Caco-2 (cell line): Measurements from ENCODE around the gene CFAP61. TPM values are rescaled to one million over a fixed set of nuclear protein-coding genes. Genes with fewer than 3 reads are reported as not detected.

Experiments
- BruUV-seq: library from RNA; stranded (reverse); fragments of 400-500 nt; replicated peaks from 2 replicates; lab custom pipeline; 2021; lab: Mats Ljungman, UMichigan
- CTCF ChIA-PET: fragments of 300-600 bp; sonication (Branson Sonifier 250); formaldehyde crosslinking; loops from one replicate; lab custom pipeline; 2022; ENCODE audit warnings: antibody characterized with exemption; lab: Charles Lee
- POLR2A ChIA-PET: fragments of 300-600 bp; sonication (Branson Sonifier 250); formaldehyde crosslinking; loops from one replicate; lab custom pipeline; 2022; ENCODE audit warnings: antibody characterized with exemption; lab: Charles Lee
- DNase-seq, 2 experiments: peaks; one replicate each; pipeline versions ENCODE4 v3.0.0 to v3.0.0-alpha.2; 2020 to 2022
- H3K27me3 ChIP-seq: replicated peaks from 2 replicates; pipeline ENCODE4 v1.6.0; 2011; ENCODE audit warnings: low read length; ENCODE audit not compliant: control insufficient read depth, insufficient read depth
- H3K36me3 ChIP-seq: 2 replicates; pipeline ENCODE4 v1.5.1; 2011; ENCODE audit warnings: low read length; ENCODE audit not compliant: control insufficient read depth, insufficient read depth
- H3K4me1 ChIP-seq: fragments of 250-450 bp; sonication (Bioruptor Pico); 2 replicates; pipeline ENCODE4 v1.5.1; 2020; ENCODE audit warnings: mild to moderate bottlenecking
- H3K4me3 ChIP-seq: 2 replicates; pipeline ENCODE4 v1.5.1; 2011; ENCODE audit warnings: low read depth, mild to moderate bottlenecking, control low read depth, low read length
- H3K9me3 ChIP-seq: fragments of 250-450 bp; sonication (Bioruptor Pico); 2 replicates; pipeline ENCODE4 v1.5.1; 2020; ENCODE audit warnings: mild to moderate bottlenecking, moderate library complexity
- H3K27ac Mint-ChIP-seq: one replicate; pipeline ENCODE4 v1.8.0; 2022; ENCODE audit warnings: mixed read lengths; ENCODE audit not compliant: unreplicated experiment
- H3K27me3 Mint-ChIP-seq: one replicate; pipeline ENCODE4 v1.8.0; 2022; ENCODE audit warnings: mixed read lengths; ENCODE audit not compliant: insufficient read depth, unreplicated experiment
- H3K36me3 Mint-ChIP-seq: one replicate; pipeline ENCODE4 v1.8.0; 2022; ENCODE audit warnings: mild to moderate bottlenecking, mixed read lengths; ENCODE audit not compliant: insufficient read depth, unreplicated experiment
- H3K4me1 Mint-ChIP-seq: one replicate; pipeline ENCODE4 v1.8.0; 2022; ENCODE audit warnings: low read depth, mixed read lengths; ENCODE audit not compliant: unreplicated experiment
- H3K4me3 Mint-ChIP-seq: one replicate; pipeline ENCODE4 v1.8.0; 2022; ENCODE audit warnings: mild to moderate bottlenecking, moderate library complexity, mixed read lengths; ENCODE audit not compliant: unreplicated experiment
- H3K9me3 Mint-ChIP-seq: one replicate; pipeline ENCODE4 v1.8.0; 2022; ENCODE audit warnings: mixed read lengths; ENCODE audit not compliant: unreplicated experiment
- intact Hi-C: fragments of 100-400 bp; cut with micrococcal nuclease; formaldehyde crosslinking; loops from one replicate; pipeline ENCODE4 v1.10.0; 2022; ENCODE audit not compliant: unreplicated experiment
- total RNA-seq: library from RNA; stranded (reverse); gene quantifications from 2 replicates; pipeline ENCODE4 v1.2.3, GENCODE V29; 2022
- TF ChIP-seq, protein P1 (sequence below), 2 experiments: fragments of 200-600 bp in 1 of 2; IDR thresholded peaks; 1 replicate in 1 of 2; 2 replicates in 1 of 2; pipeline versions ENCODE4 v1.5.1 to v1.8.0; 2011 to 2022; ENCODE audit warnings: antibody characterized with exemption in 1 of 2, control low read depth in 1 of 2, inconsistent platforms in 1 of 2, low read depth in 1 of 2, low read length in 1 of 2, mild to moderate bottlenecking in 1 of 2, moderate library complexity in 1 of 2; ENCODE audit not compliant: insufficient read depth in 1 of 2, severe bottlenecking in 1 of 2, unreplicated experiment in 1 of 2

The CFAP61 gene
- total RNA-seq, 1 experiment from 2014 or later, result not detected

DNA sequence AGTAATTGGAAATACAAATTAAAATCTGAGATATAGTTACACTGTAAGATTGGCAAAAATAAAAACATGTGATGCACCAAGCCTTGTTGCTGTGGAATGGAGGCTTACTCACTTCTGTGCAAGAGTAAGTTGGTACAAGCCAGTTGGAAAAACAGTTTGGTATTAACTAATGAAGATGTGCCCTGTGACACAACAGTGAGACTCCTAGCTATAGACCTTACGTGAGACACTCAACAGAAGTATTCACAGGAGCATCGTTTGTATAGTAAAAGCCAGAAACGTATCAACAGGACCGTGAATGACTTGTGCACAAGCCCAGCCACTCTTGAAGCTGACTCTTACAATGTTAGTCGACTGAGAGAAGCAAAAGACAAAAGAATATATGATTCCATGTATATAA lies 20.5 kb upstream of the CFAP61 start:
- no peak overlapping the region for H3K4me3 ChIP-seq
- ChIA-PET POLR2A (no interaction called here), CTCF (no interaction called here)
- Mint-ChIP-seq H3K4me3 (no peak overlapping the region), H3K27me3 (no peaks in the 10 kb centered on the region), H3K36me3 (peaks cover 62% of the 10 kb centered on the region), H3K27ac (no peak overlapping the region), H3K9me3 (no peaks in the 10 kb centered on the region), H3K4me1 (no peaks in the 10 kb centered on the region)
- no peaks in the 10 kb centered on the region for H3K27me3 ChIP-seq
- TF ChIP-seq, protein P1, sequence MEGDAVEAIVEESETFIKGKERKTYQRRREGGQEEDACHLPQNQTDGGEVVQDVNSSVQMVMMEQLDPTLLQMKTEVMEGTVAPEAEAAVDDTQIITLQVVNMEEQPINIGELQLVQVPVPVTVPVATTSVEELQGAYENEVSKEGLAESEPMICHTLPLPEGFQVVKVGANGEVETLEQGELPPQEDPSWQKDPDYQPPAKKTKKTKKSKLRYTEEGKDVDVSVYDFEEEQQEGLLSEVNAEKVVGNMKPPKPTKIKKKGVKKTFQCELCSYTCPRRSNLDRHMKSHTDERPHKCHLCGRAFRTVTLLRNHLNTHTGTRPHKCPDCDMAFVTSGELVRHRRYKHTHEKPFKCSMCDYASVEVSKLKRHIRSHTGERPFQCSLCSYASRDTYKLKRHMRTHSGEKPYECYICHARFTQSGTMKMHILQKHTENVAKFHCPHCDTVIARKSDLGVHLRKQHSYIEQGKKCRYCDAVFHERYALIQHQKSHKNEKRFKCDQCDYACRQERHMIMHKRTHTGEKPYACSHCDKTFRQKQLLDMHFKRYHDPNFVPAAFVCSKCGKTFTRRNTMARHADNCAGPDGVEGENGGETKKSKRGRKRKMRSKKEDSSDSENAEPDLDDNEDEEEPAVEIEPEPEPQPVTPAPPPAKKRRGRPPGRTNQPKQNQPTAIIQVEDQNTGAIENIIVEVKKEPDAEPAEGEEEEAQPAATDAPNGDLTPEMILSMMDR (IDR thresholded peaks at IDR 0.05; ENCODE audit: insufficient read depth in 1 of 2, low read depth in 1 of 2, low read length in 1 of 2, severe bottlenecking in 1 of 2, unreplicated experiment in 1 of 2), result no peak
- DNase-seq, result no peak
- BruUV-seq, result no TSS peak
- no peaks in the 10 kb centered on the region for H3K4me1 ChIP-seq
- no peaks in the 10 kb centered on the region for H3K9me3 ChIP-seq
- intact Hi-C loops, result no loop called here
- no peaks in the 10 kb centered on the region; the same call in 1 of the 2 replicates for H3K36me3 ChIP-seq

DNA sequence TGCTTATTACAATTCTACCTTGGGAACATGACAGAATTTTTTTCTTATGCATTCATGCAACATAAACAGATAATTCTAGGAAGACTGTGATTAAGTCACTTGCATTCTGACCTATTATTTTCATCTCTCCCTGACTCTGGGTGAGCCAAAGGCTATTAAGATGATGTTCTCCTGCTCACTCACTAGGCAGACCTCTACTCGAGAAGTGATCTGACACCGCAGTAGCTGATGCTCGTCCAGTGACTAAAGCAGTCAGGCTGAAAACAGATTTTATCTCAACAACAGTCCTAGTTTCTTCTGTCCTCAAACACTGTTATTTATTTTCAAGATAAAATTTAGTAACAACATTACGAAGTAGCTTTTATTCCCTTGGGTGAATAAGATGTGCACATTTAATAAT lies 17.8 kb upstream of the CFAP61 start:
- intact Hi-C loops, result loop anchor here (2.0 kb wide), 1 partner anchor 16 kb away; no protein-coding TSS in a partner anchor
- H3K36me3 ChIP-seq, result peaks cover 5% of the 10 kb centered on the region
- Mint-ChIP-seq H3K36me3 (peaks cover 67% of the 10 kb centered on the region), H3K4me1 (peaks cover 12% of the 10 kb centered on the region), H3K27me3 (no peaks in the 10 kb centered on the region), H3K4me3 (no peak overlapping the region), H3K9me3 (no peaks in the 10 kb centered on the region), H3K27ac (no peak overlapping the region)
- 0 out of 2 replicates have a peak, but pooled peaks cover 8% of the 10 kb centered on the region for H3K4me1 ChIP-seq
- BruUV-seq, result no TSS peak
- H3K9me3 ChIP-seq, result no peaks in the 10 kb centered on the region
- H3K27me3 ChIP-seq, result no peaks in the 10 kb centered on the region
- no peak overlapping the region for H3K4me3 ChIP-seq
- POLR2A ChIA-PET, result no interaction called here
- CTCF ChIA-PET, result interaction anchor here (0.7 kb wide), 1 partner anchor 438 kb away, joined by 4 read pairs; no protein-coding TSS in a partner anchor
- DNase-seq, result no peak
- TF ChIP-seq, protein P1 (IDR thresholded peaks at IDR 0.05; ENCODE audit: insufficient read depth in 1 of 2, low read depth in 1 of 2, low read length in 1 of 2, severe bottlenecking in 1 of 2, unreplicated experiment in 1 of 2), result no peak

DNA sequence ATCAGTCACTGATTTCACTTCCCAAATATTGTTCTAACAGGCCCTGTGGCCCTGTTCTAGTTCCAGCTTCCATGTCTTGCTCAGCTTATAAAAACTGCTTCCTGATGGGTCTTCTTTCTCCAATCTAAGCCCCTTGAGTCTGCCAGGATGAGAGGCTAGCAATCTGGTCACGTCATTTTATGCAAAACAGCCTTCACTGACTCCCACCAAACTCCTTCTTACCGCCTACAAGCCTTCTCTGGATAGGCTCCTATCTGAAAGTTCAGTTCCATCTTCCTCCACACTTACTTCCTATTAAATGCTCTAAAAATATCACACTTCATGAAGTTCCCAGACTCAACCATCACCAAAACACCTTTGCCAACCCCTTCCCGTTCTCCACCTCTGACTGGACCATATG lies 15.6 kb upstream of the CFAP61 start:
- Histone ChIP-seq H3K36me3 (peaks cover 5% of the 10 kb centered on the region), H3K9me3 (no peaks in the 10 kb centered on the region), H3K4me3 (no peak overlapping the region), H3K27me3 (no peaks in the 10 kb centered on the region), H3K4me1 (0 out of 2 replicates have a peak, but pooled peaks cover 8% of the 10 kb centered on the region)
- Mint-ChIP-seq H3K4me3 (no peak overlapping the region), H3K4me1 (peaks cover 12% of the 10 kb centered on the region), H3K27ac (no peak overlapping the region), H3K27me3 (no peaks in the 10 kb centered on the region), H3K36me3 (peaks cover 71% of the 10 kb centered on the region), H3K9me3 (no peaks in the 10 kb centered on the region)
- ChIA-PET POLR2A (no interaction called here), CTCF (no interaction called here)
- intact Hi-C loops, result no loop called here
- no peak for DNase-seq
- BruUV-seq, result no TSS peak
- TF ChIP-seq, protein P1 (IDR thresholded peaks at IDR 0.05; ENCODE audit: insufficient read depth in 1 of 2, low read depth in 1 of 2, low read length in 1 of 2, severe bottlenecking in 1 of 2, unreplicated experiment in 1 of 2), result no peak
